Measurements from ENCODE around the gene PLIN3.
A peak's percentile ranks its signal among the peaks of the same experiment; 100 is the strongest.
"Not testable (repeated sequence)": the region's sequence is repeated elsewhere in the genome, so short reads cannot be mapped to it uniquely, and the experiment has no call there.

The PLIN3 gene, protein sequence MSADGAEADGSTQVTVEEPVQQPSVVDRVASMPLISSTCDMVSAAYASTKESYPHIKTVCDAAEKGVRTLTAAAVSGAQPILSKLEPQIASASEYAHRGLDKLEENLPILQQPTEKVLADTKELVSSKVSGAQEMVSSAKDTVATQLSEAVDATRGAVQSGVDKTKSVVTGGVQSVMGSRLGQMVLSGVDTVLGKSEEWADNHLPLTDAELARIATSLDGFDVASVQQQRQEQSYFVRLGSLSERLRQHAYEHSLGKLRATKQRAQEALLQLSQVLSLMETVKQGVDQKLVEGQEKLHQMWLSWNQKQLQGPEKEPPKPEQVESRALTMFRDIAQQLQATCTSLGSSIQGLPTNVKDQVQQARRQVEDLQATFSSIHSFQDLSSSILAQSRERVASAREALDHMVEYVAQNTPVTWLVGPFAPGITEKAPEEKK

DNA sequence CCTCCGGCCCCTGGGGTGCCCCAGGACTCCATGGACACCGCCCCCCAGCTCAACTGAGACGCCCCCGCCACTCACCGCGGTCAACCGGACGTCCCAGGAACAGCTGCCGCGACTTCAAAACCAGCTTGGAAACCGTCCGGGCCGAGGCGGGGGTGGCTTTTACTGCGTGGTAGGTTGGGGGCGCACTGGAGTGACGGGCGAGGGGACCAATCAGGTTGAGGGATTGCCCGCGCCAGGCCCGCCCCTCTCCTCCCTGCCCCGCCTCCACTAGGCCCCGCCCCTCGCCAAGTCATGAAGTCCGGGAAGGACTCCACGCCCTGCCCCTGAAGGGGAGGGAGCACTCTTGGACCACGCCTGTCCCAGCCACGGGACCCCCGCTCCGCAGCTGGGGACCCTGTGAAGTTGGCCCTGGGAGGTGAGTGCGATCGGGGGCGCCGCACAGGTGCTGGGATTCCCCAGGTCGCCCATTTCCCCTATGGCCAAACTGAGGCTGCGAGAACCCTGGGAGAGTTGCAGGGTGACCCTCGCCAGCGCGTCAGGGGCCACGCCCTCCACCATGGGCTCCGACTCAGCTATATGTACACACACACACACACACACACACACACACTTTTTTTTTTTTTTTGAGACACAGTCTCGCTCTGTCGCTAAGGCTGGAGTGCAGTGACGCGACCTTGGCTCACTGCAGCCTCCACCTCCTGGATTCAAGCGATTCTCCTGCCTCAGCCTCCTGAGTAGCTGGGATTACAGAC, at the start of gene PLIN3:
TSS of gene PLIN3 (minus strand) at position 134 of the 752 bp plus-strand sequence. CDS start 6,273 bp downstream, outside the sequence.
- no peak for DNase-seq

DNA sequence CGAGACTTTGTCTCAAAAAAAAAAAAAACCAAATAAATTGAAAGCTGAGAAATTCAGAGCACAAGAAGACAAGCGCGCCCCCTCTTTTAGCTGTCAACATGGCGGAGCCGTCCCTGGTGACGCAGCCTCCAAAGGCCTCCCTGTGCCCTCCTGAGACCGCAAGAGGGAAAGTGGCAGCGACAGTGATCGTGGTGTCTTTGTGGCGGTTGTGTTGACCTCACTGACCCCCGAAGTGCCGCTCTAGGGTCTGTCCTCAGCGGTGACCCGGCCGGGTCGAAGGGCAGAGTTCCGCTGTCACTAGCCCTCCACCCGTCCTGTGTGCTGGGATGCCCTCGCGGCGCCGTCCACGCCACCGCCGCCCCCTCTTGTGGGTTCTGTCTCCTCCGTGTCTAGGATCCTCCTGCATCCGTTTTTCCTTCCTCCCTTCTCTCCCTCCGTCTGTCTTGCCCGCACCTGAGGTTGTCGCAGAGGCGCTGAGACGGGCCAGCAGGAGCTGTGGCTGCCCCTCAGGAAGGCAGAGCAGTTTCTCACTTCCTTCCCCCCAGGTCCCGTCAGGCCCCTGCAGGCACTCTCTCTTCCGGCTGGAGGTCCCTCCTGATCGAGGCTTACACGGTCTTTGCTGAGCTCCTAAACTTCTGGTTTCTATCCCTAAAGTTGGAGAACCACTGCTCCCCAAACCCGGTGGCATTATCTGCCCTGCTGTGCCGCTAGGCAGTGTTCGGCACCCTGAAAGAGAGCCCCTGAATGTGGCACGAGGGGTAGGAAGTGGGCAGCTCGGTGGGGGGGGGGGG, 49.0 kb upstream of the PLIN3 start:
- no peak for DNase-seq

DNA sequence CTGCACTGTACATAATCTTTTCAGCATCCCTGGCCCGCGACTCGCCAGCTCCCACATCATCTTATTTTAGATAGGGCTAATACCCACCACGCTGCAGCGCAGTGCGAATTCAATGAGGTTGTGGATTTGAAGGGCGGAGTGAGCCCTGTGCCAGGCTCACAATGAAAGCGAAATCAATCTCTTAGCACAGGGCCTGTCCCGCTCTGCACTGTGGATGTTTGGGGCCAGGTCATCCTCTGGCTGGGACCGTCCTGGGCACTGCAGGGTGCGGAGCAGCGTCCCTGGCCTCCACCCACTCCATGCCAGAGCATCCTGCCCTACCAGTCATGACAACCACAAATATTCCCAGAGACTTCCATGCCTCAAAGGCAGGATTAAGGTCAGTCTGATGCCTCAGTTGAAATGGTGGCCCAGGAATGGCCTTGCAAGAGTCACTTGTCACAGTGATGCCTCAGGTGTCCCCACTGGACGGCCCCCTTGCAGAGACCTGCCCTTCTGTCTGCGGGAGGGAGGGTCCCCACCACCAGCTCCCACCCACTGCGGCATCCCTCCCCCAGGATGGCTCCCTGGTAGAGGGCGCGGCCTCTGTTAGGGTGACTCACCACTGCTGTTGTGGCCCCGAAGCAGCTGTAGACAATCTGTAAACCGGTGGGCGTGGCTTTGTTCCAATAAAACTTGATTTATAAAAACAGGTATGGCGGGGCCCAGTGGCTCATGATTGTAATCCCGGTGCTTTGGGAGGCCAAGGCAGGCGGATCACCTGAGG, 47.5 kb upstream of the PLIN3 start:
- DNase-seq, result no peak

DNA sequence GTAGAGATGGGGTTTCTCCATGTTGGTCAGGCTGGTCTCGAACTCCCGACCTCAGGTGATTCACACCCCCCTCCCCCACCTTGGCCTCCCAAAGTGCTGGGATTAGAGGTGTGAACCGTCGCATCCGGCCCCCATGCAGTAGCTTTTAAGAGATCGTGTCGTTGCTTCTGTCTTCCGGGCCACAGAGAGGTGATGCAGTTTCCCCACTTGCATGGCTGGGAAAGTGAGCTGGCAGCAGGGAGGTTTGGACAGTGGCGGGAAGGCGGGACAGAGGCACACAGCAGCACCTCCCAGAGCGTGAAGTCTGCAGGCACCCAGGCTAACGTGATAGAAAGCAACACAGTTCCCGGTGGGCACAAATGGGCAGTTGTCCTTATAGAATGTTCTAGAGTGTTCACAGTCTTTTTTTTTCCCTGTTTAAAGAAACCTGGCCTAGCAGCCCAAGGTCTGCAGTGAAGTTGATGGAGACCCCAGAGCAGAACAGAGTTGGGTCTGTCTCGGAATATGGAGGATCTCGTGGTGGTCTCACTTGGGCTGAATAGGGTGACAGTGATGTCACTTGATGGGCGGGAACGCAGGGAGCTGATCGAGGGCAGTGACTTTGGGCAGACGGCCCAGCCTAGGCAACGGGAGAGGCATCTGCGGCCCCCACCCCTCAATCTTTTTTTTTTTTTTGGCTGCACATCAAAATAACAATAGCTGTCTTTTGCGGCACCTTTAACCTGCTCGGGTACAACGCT, 46.7 kb upstream of the PLIN3 start:
- no peak for DNase-seq

DNA sequence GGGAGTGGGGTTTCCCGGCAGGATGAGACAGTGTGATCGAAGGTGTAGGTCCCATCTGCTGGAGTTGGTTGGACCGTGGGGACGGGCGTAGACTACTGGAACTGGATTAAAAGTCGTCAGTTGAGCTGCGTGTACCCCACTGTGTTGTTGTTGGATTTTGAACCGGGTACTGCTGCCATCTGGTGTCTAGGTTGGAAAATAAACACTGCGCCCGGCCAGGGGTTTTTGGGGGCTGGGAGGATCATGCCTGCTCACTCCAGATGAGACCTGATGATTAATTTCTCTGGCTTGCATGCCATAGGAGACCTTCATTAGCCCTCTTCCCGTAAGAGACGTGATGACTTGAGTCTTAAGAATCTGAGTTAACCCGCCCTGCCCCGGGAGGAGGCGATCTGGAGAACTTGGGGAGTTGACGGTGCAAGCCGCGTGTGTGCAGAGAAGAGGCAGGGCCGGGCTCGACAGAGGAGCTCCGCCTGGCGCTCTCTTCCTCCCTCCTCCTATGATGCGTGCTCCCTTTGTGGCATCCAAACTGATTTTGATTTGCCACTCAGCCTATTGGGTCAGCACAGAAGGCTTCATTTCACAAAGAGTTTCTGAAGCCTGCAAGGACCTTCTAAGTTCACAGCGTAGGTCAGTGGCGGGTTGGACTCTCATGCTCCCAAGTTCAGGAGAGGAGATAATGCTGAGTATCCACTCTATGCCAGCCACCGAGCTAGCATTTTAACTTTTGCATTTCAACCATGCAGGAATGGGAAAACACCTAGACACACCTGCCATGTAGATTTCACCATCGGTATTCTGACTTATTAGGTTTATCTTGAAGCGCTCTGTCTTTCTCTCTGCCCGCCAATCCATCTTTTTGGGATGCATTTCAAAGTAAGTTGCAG, 44.6 kb upstream of the PLIN3 start:
- no peak for DNase-seq

DNA sequence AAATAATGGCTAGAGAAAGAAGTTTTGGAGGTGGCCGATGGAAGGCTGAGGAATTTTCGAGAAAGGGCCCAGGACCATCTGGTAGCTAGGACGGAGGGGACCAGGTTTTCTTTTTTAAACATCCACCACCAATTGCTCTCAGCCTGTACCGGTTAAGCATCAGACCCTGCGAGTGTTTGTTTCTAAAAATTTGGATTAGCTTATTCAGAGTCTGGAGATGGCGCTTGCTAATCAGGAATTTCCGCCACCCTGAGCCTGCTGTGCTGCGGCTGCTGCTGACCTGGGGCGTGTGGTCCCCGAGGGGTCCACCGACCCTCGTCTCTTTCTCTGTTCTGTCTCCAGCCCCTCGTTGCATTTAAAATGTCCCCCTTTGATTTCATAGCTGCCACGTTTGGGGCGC, 43.8 kb upstream of the PLIN3 start:
- no peak for DNase-seq

DNA sequence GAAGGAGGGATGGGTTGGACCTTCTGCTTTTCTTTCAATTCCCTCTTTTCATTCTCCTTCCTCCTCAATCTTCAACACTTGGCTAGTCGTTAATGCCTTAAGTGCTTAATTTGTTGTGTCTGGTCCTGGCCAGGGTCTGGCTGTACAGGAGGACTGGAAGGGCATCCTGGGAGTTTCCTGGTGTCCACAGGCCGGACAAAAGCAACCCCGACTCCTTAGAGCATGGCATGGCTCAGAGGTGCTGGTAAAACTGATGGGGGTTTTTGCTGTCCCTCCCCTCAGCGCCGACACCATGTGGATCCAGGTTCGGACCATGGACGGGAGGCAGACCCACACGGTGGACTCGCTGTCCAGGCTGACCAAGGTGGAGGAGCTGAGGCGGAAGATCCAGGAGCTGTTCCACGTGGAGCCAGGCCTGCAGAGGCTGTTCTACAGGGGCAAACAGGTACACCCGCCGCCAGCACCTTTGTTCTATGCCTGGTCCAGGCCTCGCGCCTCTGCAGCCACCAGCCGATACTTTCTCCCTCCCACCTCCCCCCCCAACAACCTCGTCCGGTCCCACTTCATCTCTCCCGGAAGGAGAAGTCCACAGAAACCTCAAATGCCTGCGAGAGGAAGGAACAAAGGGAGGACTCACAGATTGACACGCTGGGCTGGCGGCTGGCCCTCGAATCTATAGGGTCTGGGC, 43.3 kb upstream of the PLIN3 start:
- no peak for DNase-seq

DNA sequence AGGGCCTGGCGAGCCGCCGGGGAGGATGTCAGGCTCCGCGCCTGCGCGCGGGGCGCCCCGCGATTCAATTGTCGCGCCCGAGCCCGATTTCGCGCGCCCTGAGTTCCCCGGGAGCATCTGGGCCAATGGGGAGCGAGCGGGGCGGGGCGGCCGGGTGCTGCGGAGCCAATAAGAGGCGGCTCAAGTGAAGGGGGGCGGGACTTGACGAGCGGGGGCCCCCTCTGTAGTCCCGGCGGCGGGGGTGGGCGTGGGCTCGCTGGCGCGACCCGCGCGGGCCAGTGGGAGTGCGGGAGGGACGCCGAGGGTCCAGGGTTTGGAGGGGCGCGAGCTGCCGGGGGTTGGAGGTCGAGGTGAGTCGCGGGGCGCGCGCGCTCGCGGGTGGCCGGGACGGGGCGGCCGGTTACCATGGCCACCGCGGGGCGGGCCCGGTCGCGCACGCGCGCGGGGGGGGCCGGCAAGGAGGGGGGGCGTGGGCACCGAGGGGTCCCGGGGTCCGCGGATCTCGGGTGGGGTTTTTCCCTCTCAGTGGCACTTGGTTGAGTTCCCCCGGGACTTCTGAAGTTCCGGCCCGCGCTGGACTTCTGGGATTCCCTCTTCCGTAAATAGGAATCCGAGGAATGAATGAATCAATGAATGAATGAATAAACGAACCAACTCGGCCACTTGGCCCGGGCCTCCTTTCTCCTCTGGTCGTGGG, 42.6 kb upstream of the PLIN3 start:
- peak; percentile 29 for DNase-seq

DNA sequence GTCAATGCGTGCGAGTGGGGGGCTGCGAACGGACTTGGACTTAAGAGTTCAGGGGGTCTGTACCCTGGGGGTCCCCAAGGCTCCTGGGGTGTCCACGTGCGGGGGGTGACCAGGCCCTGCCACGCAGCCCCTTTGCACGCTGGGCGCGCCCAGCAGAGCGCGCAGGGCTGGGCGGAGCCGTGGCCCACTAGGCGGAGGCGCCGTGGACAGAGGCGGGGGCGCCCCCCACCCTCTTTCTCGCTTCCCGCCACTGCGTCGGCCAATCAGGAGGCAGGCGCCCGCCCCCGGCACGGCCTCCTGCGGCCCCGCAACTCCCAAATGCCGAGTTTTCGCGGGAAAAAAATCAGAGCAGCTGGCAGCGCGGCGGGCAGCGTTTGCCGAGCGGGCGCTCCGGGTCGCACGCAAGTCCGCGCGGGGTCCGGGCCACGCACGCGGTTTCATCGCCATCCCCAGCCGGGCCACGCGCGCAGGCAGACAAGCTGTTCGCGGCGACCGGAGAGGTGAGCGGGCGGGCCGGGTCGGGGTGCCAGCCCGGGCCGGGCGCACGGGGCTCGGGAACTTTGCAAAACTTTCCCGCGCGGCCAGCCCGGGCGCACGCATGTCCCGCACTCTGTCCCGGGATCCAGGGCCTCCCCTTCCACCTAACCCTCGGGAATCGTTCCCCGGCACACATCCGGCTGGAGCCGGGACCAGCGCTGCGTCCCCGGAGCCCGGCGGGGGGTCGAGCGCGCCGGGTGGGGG, 41.9 kb upstream of the PLIN3 start, which contains the start of gene UHRF1:
TSS of gene UHRF1 (plus strand) at position 346 of the 741 bp plus-strand sequence. CDS start 1,385 bp downstream, outside the sequence.
- no peak for DNase-seq

DNA sequence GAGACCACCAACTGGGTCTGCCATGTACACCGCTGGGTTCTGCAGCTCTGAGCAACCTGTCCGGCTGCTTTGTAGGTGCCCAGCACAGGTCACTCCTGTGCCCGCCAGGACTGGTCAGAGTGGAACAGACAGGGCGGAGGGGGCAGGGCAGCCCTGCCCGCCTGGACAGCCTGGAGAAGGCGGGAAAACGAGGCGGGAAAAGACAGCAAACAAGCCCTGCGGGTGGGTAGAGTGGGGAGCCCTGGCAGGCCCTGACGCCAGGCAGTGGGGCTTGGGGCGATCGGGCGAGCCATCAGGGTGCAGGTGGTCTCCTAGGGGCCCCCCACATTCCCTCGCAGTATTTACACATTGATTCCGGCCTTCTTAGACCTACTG, 41.3 kb upstream of the PLIN3 start:
- DNase-seq, result no peak

DNA sequence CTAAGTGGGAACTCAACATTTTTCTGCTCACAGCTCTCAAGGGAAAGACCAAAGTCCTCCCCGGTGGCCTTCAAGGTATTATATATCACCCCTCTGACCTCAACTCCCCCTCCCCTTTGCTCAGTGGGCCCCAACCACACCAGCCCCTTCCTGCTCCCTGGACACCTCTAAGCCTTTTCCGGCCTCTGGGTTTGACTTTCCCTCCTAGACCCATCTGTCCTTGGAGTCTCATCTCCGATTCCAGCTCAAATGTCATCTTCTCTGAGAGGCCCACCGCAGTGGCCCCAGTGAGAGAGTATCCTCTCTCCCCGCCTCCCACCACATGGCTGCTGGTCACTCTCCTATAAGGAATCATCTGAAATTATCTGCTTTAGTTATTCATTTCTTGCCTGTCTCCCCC, 40.9 kb upstream of the PLIN3 start:
- DNase-seq, result no peak

DNA sequence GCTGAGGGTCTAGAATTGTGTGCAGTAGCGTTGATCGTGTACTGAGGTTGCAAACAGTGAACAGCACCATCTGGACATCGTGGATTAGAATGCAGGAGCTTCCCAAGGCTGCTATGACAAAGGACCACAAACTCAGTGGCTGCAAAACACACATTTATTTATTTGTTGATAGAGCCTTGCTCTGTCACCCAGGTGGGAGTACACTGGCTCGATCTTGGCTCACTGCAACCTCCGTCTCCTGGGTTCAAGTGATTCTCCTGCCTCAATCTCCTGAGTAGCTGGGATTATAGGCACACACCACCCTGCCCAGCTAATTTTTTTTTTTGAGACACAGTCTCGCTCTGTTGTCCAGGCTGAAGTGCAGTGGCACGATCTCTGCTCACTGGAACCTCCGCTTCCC, 39.5 kb upstream of the PLIN3 start:
- DNase-seq, result no peak

DNA sequence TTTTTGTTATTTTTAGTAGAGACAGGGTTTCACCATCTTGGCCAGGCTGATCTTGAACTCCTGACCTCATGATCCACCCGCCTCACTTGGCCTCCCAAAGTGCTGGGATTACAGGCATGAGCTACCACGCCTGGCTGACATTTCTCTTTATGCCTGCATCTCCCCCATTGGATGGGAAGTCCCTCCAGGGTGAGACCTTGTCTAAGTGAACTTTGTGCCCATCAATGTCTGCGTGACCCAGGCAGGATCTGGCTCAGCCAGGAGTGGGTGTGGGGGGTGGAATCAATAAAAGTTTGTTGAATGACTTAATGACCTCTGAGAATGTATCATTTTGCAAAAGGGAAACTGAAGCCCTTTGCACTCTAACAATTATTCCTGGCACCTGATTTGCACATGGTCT, 37.0 kb upstream of the PLIN3 start:
- no peak for DNase-seq

DNA sequence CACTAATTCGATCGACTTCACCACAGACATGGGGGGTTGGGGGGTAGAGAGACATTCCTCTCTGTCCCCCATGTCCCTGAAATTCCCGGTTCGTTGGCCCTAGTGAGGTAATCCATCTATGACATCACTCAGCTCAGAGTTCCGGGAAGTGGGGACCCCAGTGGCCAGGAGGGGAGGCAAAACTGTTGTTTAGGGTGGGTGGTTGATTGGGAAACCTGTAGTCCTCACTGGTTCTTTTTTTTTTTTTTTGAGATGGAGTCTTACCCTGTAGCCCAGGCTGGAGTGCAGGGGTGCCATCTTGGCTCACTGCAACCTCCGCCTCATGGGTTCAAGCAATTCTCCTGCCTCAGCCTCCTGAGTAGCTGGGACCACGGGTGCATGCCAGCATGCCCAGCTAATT, 35.3 kb upstream of the PLIN3 start, which contains the start of gene ARRDC5:
TSS of gene ARRDC5 (minus strand) at position 101 of the 400 bp plus-strand sequence. CDS start at position 30, 71 bp downstream.
- no peak for DNase-seq

DNA sequence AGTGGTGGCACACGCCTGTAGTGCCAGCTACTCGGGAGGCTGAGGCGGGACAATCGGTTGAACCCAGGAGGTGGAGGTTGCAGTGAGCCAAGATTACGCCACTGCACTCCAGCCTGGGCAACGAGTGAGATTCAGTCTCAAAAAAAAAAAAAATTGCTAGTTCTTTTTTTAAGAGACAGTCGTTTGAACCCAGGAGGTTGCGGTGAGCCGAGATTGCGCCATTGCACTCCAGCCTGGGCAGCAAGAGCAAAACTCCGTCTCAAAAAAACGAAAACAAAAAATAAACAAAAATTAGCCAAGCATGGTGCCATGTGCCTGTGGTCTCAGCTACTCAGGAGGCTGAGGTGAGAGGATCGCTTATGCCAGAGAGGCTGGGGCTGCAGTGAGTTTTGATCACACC, 33.4 kb upstream of the PLIN3 start:
- DNase-seq, result not testable (repeated sequence)

DNA sequence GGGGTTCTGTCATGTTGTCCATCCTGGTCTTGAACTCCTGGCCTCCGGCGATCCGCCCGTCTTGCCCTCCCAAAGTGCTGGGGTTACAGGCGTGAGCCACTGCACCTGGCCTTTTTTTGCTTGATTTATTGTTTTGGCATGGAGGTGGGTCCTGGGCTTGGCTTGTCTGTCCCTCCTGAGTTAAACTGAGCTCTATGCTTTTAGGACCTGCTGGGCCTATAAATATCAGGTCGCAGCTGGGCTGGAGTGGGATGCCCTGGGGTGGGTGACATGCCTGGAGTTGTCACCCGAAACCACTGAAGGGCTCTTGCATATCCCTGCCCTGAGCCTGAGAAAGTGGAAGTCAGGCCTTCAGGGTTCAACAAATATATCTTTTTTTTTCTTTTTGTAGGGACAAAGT, 29.7 kb upstream of the PLIN3 start:
- no peak for DNase-seq

DNA sequence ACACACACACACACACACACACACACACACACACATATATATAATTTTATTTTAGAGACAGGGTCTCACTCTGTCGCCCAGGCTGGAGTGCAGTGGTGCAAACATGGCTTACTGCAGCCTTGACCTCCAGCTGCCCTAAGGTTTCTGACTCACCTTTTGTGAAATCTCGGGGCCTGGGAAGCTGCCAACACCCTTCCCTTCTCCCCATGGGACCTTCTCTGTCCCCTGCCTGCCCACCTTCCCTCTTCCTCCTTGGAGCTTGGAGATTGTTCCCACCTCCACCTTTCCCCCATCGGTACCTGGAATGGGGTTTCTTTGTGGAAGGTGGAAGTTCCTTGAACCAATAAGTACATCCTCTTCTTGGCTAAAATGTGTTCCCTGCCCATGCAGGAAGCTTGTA, 28.9 kb upstream of the PLIN3 start:
- no peak for DNase-seq

DNA sequence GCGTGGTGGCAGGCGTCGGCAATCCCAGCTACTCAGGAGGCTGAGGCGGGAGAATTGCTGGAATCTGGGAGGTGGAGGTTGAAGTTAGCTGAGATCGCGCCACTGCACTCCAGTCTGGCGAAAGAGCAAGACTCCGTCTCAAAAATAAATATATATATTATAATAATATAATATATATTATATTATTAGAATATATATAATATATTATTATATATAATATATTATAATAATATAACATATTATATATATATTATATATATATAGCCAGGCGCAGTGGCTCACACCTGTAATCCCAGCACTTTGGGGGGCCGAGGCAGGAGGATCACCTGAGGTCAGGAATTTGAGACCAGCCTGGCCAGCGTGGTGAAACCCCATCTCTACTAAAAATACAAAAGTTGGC, 25.5 kb upstream of the PLIN3 start:
- not testable (repeated sequence) for DNase-seq

DNA sequence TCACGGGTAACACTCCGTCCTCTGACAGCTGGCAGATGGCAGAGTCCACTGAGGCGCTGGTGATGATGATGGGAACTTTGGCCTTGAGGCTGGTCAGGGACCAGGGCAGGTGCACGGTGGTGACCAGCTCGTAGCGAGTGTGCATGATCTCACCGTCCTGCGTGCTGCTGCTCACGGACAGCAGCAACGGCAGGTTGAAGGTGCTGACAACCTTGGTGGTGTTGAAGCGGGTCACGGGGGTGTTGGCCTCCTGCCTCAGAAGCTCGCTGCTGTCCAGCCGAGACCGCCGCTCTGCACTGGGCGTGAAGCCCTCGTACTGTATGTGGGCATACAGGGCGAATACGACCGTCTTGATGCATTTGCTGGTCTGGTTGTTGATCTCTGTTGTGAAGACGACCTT, 23.6 kb upstream of the PLIN3 start:
- DNase-seq, result no peak

Measured in cortex of kidney (tissue), 1 donor.